Mammary epithelial cell (primary cell): ENCODE results near the gene ATXN1.

Source experiments
- CTCF ChIP-seq, 2 donors: IDR thresholded peaks in 1 of 2; conservative IDR thresholded peaks in 1 of 2; 2 replicates each; pipeline ENCODE4 v1.5.1; 2011 to 2012; ENCODE audit warnings: inconsistent platforms in 2 of 2, low read length in 2 of 2, mild to moderate bottlenecking in 2 of 2, control low read depth in 1 of 2, low read depth in 1 of 2; ENCODE audit not compliant: insufficient read depth in 1 of 2; ENCODE audit errors: extremely low read depth in 1 of 2
- EZH2 ChIP-seq: IDR thresholded peaks from 2 replicates; pipeline ENCODE4 v1.6.1; 2012; ENCODE audit warnings: low read length, inconsistent platforms, borderline replicate concordance

GRCh38 chr6:16754876-16755275, 6.4 kb downstream of the ATXN1 start:
- TF ChIP-seq CTCF (conservative IDR thresholded peaks at IDR 0.05 in 1 of 2, IDR thresholded peaks at IDR 0.05 in 1 of 2; ENCODE audit: extremely low read depth in 1 of 2, insufficient read depth in 1 of 2, low read depth in 1 of 2, low read length in 2 of 2) (no peak), EZH2 (no peak)
